ENCODE measurements around the gene FANCL.
"Not testable (repeated sequence)": the region's sequence is repeated elsewhere in the genome, so short reads cannot be mapped to it uniquely, and the experiment has no call there.

Gene FANCL

DNA sequence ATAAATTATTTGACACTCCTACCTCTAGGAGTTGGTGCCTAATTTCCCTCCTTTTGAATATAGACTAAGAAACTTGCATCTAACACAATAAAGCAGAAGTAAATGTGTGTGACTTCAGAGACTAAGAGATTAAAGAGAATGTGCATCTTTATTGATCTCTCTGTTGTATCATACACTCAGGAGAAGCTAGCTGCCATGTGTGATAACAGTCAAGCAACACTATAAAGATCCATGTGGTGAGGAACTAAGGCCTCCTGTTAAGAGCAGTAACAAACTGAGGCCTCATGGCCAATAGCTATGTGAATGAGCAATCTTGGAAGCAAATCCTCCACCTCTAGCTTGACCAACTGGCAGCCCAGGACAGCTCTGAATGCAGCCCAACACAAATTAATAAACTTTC lies 3.4 kb downstream of the FANCL start:
- H3K36me3 ChIP-seq (ENCODE audit: control insufficient read depth, insufficient read depth, low read length) = no peaks in the 10 kb centered on the region
- H3K9ac ChIP-seq (ENCODE audit: low read length) = no peak overlapping the region
- no peaks in the 10 kb centered on the region for H3K27me3 ChIP-seq (ENCODE audit: control insufficient read depth, insufficient read depth, low read length)
- no peaks in the 10 kb centered on the region for H3K9me3 ChIP-seq (ENCODE audit: control insufficient read depth, low read length)
- peaks cover 7% of the 10 kb centered on the region for H3K4me1 ChIP-seq (ENCODE audit: control insufficient read depth, insufficient read depth, low read length)
- H3K4me3 ChIP-seq (ENCODE audit: low read length) = no peak overlapping the region

DNA sequence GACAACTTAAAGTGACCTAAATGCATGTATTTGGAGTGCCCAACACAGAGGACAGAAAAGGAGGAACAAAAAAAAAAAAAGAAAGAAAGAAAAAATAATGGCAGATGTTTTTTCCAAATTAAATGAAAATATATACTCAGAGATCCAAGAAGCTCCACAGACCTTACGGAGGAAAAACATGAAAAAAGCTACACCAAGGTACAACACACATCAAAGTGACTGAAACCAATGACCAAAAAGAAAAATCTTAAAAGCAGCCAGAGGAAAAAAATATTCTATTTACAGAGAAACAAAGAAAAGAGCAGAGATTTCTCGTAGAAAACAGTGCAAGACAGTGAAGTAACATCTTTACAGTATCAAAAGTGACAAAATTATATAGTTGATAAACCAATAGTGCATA lies 5.1 kb downstream of the FANCL start:
- H3K4me1 ChIP-seq (ENCODE audit: control insufficient read depth, insufficient read depth, low read length) = peaks cover 7% of the 10 kb centered on the region
- H3K36me3 ChIP-seq (ENCODE audit: control insufficient read depth, insufficient read depth, low read length) = no peaks in the 10 kb centered on the region
- H3K27me3 ChIP-seq (ENCODE audit: control insufficient read depth, insufficient read depth, low read length) = no peaks in the 10 kb centered on the region
- no peaks in the 10 kb centered on the region for H3K9me3 ChIP-seq (ENCODE audit: control insufficient read depth, low read length)
- no peak overlapping the region for H3K4me3 ChIP-seq (ENCODE audit: low read length)
- H3K9ac ChIP-seq (ENCODE audit: low read length) = no peak overlapping the region

DNA sequence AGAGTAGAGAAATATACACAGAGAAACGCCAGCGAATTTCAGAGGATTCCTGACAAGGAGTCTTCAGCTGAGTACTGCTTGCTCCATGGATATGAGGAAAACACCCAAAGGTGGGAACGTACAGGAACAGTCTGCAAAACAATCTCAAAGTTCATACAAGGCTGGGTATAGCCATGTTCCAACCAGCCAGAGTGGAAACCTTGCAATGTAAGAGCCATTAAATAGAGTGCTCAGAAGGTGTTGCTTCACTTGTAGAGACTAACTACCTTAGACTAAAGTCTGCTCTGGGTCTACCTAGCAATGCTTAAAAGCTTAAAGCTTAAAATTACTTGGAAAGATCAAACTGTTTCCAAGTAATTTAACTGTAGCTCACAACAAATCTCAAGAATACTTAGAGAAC lies 6.0 kb downstream of the FANCL start:
- Histone ChIP-seq H3K4me1 (ENCODE audit: control insufficient read depth, insufficient read depth, low read length) (peaks cover 3% of the 10 kb centered on the region), H3K27me3 (ENCODE audit: control insufficient read depth, insufficient read depth, low read length) (no peaks in the 10 kb centered on the region), H3K9ac (ENCODE audit: low read length) (no peak overlapping the region), H3K36me3 (ENCODE audit: control insufficient read depth, insufficient read depth, low read length) (no peaks in the 10 kb centered on the region), H3K4me3 (ENCODE audit: low read length) (no peak overlapping the region), H3K9me3 (ENCODE audit: control insufficient read depth, low read length) (no peaks in the 10 kb centered on the region)

DNA sequence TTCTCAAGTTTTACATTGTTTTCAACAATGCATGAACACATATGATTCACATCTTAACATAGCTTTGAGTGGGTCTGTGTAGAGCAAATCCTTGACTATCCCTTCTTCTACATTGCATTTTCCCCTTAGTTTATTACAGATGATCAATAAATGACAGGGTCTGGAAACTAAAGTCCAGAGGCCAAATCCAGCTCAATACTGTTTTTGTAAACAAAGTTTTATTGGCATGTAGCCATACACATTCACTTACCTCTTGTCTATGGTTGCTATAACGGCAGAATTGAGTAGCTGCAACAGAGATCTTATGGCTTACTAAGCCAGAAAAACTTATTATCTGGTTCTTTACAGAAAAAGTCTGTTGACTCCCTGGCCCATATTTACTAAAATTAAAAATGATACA lies 12.8 kb downstream of the FANCL start:
- Histone ChIP-seq H3K9ac (ENCODE audit: low read length) (no peak overlapping the region), H3K36me3 (ENCODE audit: control insufficient read depth, insufficient read depth, low read length) (no peaks in the 10 kb centered on the region), H3K9me3 (ENCODE audit: control insufficient read depth, low read length) (no peaks in the 10 kb centered on the region), H3K27me3 (ENCODE audit: control insufficient read depth, insufficient read depth, low read length) (no peaks in the 10 kb centered on the region), H3K4me3 (ENCODE audit: low read length) (no peak overlapping the region), H3K4me1 (ENCODE audit: control insufficient read depth, insufficient read depth, low read length) (no peaks in the 10 kb centered on the region)

DNA sequence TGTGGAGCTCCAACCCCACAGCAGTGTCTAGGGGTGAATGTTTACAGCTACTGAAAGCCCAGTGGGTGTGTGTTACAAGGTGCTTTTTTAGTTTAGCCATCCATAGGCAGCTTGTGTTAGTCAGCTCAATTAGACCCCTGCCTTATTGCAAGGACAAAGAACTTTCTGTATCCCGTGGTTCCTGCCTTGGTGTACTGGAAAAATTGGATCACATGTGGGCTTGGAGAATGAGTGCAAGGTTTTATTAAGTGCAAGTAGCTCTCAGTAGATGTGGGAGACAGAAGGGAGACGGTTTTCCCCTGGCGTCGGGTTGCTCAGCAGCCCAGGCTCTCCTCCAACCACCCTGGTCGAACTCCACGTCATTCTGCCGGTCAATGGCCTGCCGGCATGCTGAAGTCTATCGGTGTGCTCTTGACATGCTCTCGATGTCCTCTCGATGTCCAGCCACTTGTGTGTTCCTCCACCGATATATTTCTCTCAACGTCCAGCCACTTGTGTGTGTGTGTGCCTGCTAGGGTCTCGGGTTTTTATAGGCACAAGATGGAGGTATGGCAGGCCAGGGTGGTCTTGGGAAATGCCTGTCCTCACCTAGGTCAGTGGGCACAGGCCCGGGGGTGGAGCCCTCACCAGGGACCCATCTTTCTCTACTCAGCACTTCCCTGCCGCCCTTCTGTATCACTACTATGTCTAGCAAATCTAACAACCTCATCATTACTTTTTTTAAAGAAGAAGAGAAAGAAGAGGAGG lies 13.8 kb downstream of the FANCL start:
- no peak overlapping the region for H3K4me3 ChIP-seq (ENCODE audit: low read length)
- no peaks in the 10 kb centered on the region for H3K36me3 ChIP-seq (ENCODE audit: control insufficient read depth, insufficient read depth, low read length)
- no peaks in the 10 kb centered on the region for H3K27me3 ChIP-seq (ENCODE audit: control insufficient read depth, insufficient read depth, low read length)
- no peak overlapping the region for H3K9ac ChIP-seq (ENCODE audit: low read length)
- no peaks in the 10 kb centered on the region for H3K4me1 ChIP-seq (ENCODE audit: control insufficient read depth, insufficient read depth, low read length)
- H3K9me3 ChIP-seq (ENCODE audit: control insufficient read depth, low read length) = no peaks in the 10 kb centered on the region

DNA sequence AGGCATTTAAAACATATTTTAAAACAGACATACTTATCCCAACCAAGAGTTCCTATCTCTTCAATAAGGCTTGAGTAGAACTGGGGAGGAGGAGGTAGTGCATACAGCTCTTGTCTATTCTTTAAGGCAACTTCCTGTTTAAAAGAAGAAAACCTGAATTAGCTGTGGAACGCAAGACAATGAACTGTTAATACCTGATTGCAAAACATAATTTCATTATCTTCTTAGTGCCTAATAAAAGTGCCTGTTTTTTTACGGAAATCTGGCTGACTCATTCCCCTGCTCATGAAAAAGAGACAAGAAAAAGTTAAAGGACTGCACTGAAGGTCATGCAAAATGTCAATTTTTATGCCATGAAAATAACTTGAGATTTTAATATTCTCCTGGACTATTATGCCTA lies 19.2 kb downstream of the FANCL start:
- H3K9ac ChIP-seq (ENCODE audit: low read length) = no peak overlapping the region
- no peaks in the 10 kb centered on the region for H3K4me1 ChIP-seq (ENCODE audit: control insufficient read depth, insufficient read depth, low read length)
- H3K36me3 ChIP-seq (ENCODE audit: control insufficient read depth, insufficient read depth, low read length) = no peaks in the 10 kb centered on the region
- H3K9me3 ChIP-seq (ENCODE audit: control insufficient read depth, low read length) = no peaks in the 10 kb centered on the region
- H3K4me3 ChIP-seq (ENCODE audit: low read length) = no peak overlapping the region
- H3K27me3 ChIP-seq (ENCODE audit: control insufficient read depth, insufficient read depth, low read length) = no peaks in the 10 kb centered on the region

DNA sequence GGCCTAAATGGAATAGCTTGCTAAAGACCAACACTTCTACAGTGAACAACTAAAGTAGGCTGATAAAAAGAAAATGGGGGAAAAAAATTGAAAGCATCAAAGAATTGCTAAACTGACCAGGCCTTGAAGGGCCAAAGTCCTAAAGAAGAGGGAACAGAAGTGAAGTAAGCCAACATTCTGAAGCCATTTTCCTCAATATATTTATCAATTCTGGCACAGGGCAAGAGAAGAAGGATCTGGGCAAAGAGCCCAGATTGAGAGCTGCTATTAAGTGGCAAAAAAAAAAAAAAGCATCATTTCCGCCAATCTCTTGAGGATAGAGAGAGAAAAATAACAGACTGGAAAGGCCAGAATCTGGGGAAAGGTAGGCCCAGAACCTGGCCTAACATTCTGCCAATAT lies 25.7 kb downstream of the FANCL start:
- Histone ChIP-seq H3K9ac (ENCODE audit: low read length) (no peak overlapping the region), H3K4me1 (ENCODE audit: control insufficient read depth, insufficient read depth, low read length) (no peaks in the 10 kb centered on the region), H3K27me3 (ENCODE audit: control insufficient read depth, insufficient read depth, low read length) (no peaks in the 10 kb centered on the region), H3K9me3 (ENCODE audit: control insufficient read depth, low read length) (no peaks in the 10 kb centered on the region), H3K36me3 (ENCODE audit: control insufficient read depth, insufficient read depth, low read length) (no peaks in the 10 kb centered on the region), H3K4me3 (ENCODE audit: low read length) (no peak overlapping the region)

DNA sequence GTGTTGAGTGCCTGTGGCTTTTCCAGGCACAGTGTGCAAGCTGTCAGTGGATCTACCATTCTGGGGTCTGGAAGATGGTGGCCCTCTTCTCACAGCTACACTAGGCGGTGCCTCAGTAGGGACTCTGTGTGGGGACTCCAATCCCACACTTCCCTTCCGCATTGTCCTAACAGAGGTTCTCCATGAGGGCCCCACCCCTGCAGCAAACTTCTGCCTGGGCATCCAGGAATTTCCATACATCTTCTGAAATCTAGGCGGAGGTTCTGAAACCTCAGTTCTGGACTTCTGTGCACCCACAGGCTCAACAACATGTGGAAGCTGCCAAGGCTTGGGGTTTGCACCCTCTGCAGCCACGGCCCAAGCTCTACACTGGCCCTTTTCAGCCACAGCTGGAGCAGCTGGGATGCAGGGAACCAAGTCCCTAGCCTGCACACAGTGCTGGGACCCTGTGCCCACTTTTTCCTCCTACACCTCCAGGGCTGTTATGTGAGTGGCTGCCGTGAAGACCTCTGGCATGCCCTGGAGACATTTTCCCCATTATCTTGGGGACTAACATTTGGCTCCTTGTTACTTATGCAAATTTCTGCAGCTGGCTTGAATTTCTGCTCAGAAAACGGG lies 30.1 kb downstream of the FANCL start:
- not testable (repeated sequence) for H3K9ac ChIP-seq (ENCODE audit: low read length); H3K4me3 ChIP-seq (ENCODE audit: low read length); H3K4me1 ChIP-seq (ENCODE audit: control insufficient read depth, insufficient read depth, low read length); H3K9me3 ChIP-seq (ENCODE audit: control insufficient read depth, low read length); H3K36me3 ChIP-seq (ENCODE audit: control insufficient read depth, insufficient read depth, low read length); H3K27me3 ChIP-seq (ENCODE audit: control insufficient read depth, insufficient read depth, low read length)

DNA sequence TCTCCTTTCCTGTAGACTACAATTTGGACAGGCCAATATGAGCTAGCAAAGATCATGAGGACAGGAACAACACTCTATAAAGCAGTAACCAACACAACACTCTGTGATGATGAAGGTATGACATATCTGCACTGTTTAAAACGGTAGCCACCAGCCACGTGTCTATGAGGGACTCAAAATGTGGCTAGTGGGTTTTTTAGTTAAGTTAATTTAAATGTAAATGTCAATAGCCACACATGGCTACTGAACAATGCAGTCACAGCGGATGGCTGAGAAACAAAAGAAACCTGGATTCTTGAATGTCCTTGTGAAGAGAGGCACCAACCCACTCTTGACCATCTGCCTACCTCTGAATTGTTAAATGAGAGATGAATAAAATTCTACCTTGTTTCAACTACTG lies 33.9 kb downstream of the FANCL start:
- Histone ChIP-seq H3K9me3 (ENCODE audit: control insufficient read depth, low read length) (no peaks in the 10 kb centered on the region), H3K27me3 (ENCODE audit: control insufficient read depth, insufficient read depth, low read length) (no peaks in the 10 kb centered on the region), H3K4me3 (ENCODE audit: low read length) (no peak overlapping the region), H3K36me3 (ENCODE audit: control insufficient read depth, insufficient read depth, low read length) (no peaks in the 10 kb centered on the region), H3K4me1 (ENCODE audit: control insufficient read depth, insufficient read depth, low read length) (no peaks in the 10 kb centered on the region), H3K9ac (ENCODE audit: low read length) (no peak overlapping the region)

DNA sequence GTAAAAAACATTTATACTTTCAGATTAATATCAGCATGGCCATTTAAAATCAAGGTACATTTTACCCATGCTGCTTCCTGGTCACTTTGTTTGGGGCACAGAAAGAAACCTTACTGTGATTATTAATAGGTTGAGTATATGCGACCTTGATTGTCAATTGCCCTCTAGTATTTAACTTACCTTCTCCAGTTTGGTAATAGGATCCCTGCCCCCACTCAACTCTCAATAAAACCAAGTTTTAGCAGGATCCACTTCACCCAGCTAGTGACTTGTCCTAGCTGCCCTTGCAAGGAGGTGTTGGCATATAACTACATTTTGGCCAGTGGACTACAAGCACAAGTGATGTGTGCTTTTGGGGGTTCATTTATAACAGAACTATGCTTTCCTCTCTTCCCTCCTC lies 34.3 kb downstream of the FANCL start:
- no peaks in the 10 kb centered on the region for H3K9me3 ChIP-seq (ENCODE audit: control insufficient read depth, low read length)
- H3K36me3 ChIP-seq (ENCODE audit: control insufficient read depth, insufficient read depth, low read length) = no peaks in the 10 kb centered on the region
- no peaks in the 10 kb centered on the region for H3K27me3 ChIP-seq (ENCODE audit: control insufficient read depth, insufficient read depth, low read length)
- no peaks in the 10 kb centered on the region for H3K4me1 ChIP-seq (ENCODE audit: control insufficient read depth, insufficient read depth, low read length)
- no peak overlapping the region for H3K4me3 ChIP-seq (ENCODE audit: low read length)
- no peak overlapping the region for H3K9ac ChIP-seq (ENCODE audit: low read length)

DNA sequence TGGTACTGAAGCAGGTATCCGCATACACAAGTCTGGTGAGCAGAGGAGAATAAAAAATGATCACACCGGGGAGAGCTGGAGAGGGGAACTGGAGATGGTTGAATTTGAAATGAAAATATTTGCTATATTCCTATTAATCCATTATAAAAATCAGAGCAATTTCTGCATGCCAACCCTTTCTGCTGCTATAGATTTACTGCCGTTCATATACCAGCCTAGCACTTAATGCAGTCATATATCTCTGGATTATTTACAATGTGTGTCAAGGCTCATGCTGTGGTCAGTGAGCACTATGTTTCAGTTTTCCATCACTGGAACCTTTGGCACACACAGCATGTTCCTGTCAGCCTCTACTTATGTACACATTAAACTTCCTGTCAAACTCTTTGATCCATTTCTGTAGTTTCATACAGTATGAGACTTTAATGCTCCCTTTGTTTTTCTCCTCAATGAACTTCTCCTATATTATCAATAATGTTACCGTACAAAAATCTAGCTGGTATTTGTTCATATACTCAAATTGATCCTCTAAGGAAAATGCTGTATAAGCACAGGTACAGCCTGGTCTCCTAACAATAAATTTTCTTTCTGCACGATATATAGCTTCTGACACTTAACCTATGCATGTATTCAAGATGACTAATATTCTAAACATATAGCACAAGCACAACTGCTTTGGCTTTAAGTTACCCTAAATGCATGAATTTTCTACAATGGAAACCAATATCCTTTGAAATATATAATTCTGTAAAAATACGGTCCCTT lies 36.7 kb downstream of the FANCL start:
- H3K4me3 ChIP-seq (ENCODE audit: low read length) = no peak overlapping the region
- no peaks in the 10 kb centered on the region for H3K4me1 ChIP-seq (ENCODE audit: control insufficient read depth, insufficient read depth, low read length)
- no peaks in the 10 kb centered on the region for H3K27me3 ChIP-seq (ENCODE audit: control insufficient read depth, insufficient read depth, low read length)
- no peaks in the 10 kb centered on the region for H3K9me3 ChIP-seq (ENCODE audit: control insufficient read depth, low read length)
- H3K9ac ChIP-seq (ENCODE audit: low read length) = no peak overlapping the region
- H3K36me3 ChIP-seq (ENCODE audit: control insufficient read depth, insufficient read depth, low read length) = no peaks in the 10 kb centered on the region

DNA sequence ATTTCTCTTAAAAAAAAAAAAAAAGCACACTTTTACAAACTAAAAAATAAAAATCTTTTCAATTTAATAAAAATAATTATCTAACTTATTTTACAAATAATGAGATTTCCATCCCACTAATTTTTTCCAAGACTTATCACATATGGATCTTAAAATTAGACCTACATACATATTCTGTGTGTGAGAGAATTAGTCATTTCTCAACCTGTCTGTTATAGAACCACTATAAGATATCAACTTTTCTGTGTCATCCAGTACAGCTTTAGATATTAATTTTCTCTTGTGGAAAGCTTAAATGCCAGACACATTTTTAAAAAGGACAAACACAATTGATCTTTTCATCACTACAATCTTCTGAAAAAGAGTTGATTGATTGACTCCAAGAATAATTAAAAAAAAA lies 38.1 kb downstream of the FANCL start:
- Histone ChIP-seq H3K36me3 (ENCODE audit: control insufficient read depth, insufficient read depth, low read length) (no peaks in the 10 kb centered on the region), H3K9me3 (ENCODE audit: control insufficient read depth, low read length) (no peaks in the 10 kb centered on the region), H3K4me3 (ENCODE audit: low read length) (no peak overlapping the region), H3K27me3 (ENCODE audit: control insufficient read depth, insufficient read depth, low read length) (no peaks in the 10 kb centered on the region), H3K4me1 (ENCODE audit: control insufficient read depth, insufficient read depth, low read length) (no peaks in the 10 kb centered on the region), H3K9ac (ENCODE audit: low read length) (no peak overlapping the region)
